ENCODE results near the gene LRIT2.

Gene LRIT2

DNA sequence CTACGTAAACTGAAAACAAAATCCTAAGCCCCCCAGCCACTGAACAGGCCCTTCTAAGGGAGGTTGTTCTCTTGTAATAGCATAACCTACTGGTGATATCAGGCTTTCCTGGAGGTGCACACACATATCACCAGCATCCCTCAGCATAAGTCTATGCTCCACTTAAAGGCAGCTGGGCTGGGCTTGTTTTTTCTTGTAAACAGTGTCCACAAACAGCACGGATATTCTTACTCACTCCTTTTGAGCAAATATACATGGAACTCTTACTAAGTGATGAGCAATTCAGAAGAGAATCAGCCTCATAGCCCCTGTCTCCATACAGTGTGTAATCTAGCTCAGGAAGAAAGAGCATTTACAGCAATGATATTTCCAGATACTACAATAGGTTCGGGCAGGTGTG, 13.6 kb upstream of the LRIT2 start:
- no peaks in the 10 kb centered on the region for H3K36me3 ChIP-seq (ENCODE audit: control insufficient read depth in 2 of 2, insufficient read depth in 1 of 2, low read length in 2 of 2)
- no peaks in the 10 kb centered on the region for H3K4me1 ChIP-seq (ENCODE audit: control insufficient read depth, insufficient read depth, low read length)
- ChIA-PET POLR2A (no interaction called here), CTCF (interaction anchor here (0.6 kb wide), 2 partner anchors 63 to 945 kb away, joined by 3 read pairs; no protein-coding TSS in a partner anchor)
- TF ChIP-seq, protein P1, sequence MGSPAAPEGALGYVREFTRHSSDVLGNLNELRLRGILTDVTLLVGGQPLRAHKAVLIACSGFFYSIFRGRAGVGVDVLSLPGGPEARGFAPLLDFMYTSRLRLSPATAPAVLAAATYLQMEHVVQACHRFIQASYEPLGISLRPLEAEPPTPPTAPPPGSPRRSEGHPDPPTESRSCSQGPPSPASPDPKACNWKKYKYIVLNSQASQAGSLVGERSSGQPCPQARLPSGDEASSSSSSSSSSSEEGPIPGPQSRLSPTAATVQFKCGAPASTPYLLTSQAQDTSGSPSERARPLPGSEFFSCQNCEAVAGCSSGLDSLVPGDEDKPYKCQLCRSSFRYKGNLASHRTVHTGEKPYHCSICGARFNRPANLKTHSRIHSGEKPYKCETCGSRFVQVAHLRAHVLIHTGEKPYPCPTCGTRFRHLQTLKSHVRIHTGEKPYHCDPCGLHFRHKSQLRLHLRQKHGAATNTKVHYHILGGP (tag by site-specific recombination; IDR thresholded peaks at IDR 0.05) = no peak
- TF ChIP-seq SCRT1 (tag by site-specific recombination; IDR thresholded peaks at IDR 0.05; ENCODE audit: borderline replicate concordance) (no peak), ZNF133 (tag by site-specific recombination; IDR thresholded peaks at IDR 0.05) (no peak), ZNF19 (tag by site-specific recombination; IDR thresholded peaks at IDR 0.05; ENCODE audit: low read depth) (no peak), ZNF621 (tag by site-specific recombination; IDR thresholded peaks at IDR 0.05) (no peak), ZNF670 (tag by site-specific recombination; IDR thresholded peaks at IDR 0.05; ENCODE audit: low read depth) (no peak), ZNF629 (tag by site-specific recombination; IDR thresholded peaks at IDR 0.05) (no peak), OVOL3 (tag by site-specific recombination; IDR thresholded peaks at IDR 0.05) (no peak), ZNF549 (tag by site-specific recombination; IDR thresholded peaks at IDR 0.05) (no peak), ZFHX2 (tag by site-specific recombination; conservative IDR thresholded peaks at IDR 0.05) (no peak), ZNF658 (tag by site-specific recombination; IDR thresholded peaks at IDR 0.05) (no peak), ZNF785 (tag by site-specific recombination; IDR thresholded peaks at IDR 0.05) (no peak), ZNF202 (tag by site-specific recombination; IDR thresholded peaks at IDR 0.05; ENCODE audit: borderline replicate concordance) (no peak)
- TF ChIP-seq, protein P2, sequence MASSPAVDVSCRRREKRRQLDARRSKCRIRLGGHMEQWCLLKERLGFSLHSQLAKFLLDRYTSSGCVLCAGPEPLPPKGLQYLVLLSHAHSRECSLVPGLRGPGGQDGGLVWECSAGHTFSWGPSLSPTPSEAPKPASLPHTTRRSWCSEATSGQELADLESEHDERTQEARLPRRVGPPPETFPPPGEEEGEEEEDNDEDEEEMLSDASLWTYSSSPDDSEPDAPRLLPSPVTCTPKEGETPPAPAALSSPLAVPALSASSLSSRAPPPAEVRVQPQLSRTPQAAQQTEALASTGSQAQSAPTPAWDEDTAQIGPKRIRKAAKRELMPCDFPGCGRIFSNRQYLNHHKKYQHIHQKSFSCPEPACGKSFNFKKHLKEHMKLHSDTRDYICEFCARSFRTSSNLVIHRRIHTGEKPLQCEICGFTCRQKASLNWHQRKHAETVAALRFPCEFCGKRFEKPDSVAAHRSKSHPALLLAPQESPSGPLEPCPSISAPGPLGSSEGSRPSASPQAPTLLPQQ (tag by site-specific recombination; IDR thresholded peaks at IDR 0.05) = no peak
- TF ChIP-seq, protein P3, sequence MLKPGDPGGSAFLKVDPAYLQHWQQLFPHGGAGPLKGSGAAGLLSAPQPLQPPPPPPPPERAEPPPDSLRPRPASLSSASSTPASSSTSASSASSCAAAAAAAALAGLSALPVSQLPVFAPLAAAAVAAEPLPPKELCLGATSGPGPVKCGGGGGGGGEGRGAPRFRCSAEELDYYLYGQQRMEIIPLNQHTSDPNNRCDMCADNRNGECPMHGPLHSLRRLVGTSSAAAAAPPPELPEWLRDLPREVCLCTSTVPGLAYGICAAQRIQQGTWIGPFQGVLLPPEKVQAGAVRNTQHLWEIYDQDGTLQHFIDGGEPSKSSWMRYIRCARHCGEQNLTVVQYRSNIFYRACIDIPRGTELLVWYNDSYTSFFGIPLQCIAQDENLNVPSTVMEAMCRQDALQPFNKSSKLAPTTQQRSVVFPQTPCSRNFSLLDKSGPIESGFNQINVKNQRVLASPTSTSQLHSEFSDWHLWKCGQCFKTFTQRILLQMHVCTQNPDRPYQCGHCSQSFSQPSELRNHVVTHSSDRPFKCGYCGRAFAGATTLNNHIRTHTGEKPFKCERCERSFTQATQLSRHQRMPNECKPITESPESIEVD (tag by site-specific recombination; IDR thresholded peaks at IDR 0.05) = no peak
- TF ChIP-seq, protein P4, sequence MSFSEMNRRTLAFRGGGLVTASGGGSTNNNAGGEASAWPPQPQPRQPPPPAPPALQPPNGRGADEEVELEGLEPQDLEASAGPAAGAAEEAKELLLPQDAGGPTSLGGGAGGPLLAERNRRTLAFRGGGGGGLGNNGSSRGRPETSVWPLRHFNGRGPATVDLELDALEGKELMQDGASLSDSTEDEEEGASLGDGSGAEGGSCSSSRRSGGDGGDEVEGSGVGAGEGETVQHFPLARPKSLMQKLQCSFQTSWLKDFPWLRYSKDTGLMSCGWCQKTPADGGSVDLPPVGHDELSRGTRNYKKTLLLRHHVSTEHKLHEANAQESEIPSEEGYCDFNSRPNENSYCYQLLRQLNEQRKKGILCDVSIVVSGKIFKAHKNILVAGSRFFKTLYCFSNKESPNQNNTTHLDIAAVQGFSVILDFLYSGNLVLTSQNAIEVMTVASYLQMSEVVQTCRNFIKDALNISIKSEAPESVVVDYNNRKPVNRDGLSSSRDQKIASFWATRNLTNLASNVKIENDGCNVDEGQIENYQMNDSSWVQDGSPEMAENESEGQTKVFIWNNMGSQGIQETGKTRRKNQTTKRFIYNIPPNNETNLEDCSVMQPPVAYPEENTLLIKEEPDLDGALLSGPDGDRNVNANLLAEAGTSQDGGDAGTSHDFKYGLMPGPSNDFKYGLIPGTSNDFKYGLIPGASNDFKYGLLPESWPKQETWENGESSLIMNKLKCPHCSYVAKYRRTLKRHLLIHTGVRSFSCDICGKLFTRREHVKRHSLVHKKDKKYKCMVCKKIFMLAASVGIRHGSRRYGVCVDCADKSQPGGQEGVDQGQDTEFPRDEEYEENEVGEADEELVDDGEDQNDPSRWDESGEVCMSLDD (tag by site-specific recombination; IDR thresholded peaks at IDR 0.05) = no peak
- TF ChIP-seq, protein P5, sequence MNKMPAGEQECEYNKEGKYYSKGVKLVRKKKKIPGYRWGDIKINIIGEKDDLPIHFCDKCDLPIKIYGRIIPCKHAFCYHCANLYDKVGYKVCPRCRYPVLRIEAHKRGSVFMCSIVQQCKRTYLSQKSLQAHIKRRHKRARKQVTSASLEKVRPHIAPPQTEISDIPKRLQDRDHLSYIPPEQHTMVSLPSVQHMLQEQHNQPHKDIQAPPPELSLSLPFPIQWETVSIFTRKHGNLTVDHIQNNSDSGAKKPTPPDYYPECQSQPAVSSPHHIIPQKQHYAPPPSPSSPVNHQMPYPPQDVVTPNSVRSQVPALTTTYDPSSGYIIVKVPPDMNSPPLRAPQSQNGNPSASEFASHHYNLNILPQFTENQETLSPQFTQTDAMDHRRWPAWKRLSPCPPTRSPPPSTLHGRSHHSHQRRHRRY (tag by site-specific recombination; IDR thresholded peaks at IDR 0.05) = no peak
- TF ChIP-seq, protein P6, sequence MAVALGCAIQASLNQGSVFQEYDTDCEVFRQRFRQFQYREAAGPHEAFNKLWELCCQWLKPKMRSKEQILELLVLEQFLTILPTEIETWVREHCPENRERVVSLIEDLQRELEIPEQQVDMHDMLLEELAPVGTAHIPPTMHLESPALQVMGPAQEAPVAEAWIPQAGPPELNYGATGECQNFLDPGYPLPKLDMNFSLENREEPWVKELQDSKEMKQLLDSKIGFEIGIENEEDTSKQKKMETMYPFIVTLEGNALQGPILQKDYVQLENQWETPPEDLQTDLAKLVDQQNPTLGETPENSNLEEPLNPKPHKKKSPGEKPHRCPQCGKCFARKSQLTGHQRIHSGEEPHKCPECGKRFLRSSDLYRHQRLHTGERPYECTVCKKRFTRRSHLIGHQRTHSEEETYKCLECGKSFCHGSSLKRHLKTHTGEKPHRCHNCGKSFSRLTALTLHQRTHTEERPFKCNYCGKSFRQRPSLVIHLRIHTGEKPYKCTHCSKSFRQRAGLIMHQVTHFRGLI (tag by site-specific recombination; IDR thresholded peaks at IDR 0.05) = no peak
- TF ChIP-seq, protein P7, sequence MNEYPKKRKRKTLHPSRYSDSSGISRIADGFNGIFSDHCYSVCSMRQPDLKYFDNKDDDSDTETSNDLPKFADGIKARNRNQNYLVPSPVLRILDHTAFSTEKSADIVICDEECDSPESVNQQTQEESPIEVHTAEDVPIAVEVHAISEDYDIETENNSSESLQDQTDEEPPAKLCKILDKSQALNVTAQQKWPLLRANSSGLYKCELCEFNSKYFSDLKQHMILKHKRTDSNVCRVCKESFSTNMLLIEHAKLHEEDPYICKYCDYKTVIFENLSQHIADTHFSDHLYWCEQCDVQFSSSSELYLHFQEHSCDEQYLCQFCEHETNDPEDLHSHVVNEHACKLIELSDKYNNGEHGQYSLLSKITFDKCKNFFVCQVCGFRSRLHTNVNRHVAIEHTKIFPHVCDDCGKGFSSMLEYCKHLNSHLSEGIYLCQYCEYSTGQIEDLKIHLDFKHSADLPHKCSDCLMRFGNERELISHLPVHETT (tag by site-specific recombination; IDR thresholded peaks at IDR 0.05) = no peak
- H3K4me3 ChIP-seq (ENCODE audit: low read depth, low read length) = no peak overlapping the region
- H3K9me3 ChIP-seq (ENCODE audit: control insufficient read depth, insufficient read depth, low read depth, low read length) = no peaks in the 10 kb centered on the region
- no peak overlapping the region for H3K27ac ChIP-seq (ENCODE audit: extremely low read depth, low read depth, low read length)
